Measurements from ENCODE around the gene DESI2.

The DESI2 gene

GRCh38 chr1:244614113-244614836 is 38.7 kb upstream of the DESI2 start:
- Histone ChIP-seq H3K4me1 (ENCODE audit: insufficient read depth, low read length) (no peaks in the 10 kb centered on the region), H3K36me3 (ENCODE audit: insufficient read depth, low read length) (no peaks in the 10 kb centered on the region), H3K79me2 (ENCODE audit: insufficient read depth, low read length) (no peaks in the 10 kb centered on the region), H3K4me3 (ENCODE audit: low read depth in 1 of 2, low read length in 2 of 2) (no peak overlapping the region), H4K20me1 (ENCODE audit: insufficient read depth, low read length) (no peaks in the 10 kb centered on the region), H2AFZ (ENCODE audit: low read depth, low read length) (no peak overlapping the region), H3K9ac (ENCODE audit: low read depth, low read length) (no peak overlapping the region), H3K27me3 (ENCODE audit: insufficient read depth, low read length, poor library complexity) (no peaks in the 10 kb centered on the region), H3K27ac (ENCODE audit: low read length) (no peak overlapping the region), H3K4me2 (ENCODE audit: insufficient read depth, low read length) (no peak overlapping the region), H3K9me3 (ENCODE audit: insufficient read depth, low read length, severe bottlenecking) (no peaks in the 10 kb centered on the region)
- DNase-seq (no peak), ATAC-seq (ENCODE audit: insufficient read depth, low read depth) (no peak)
- no peak for TF ChIP-seq EZH2 (IDR thresholded peaks at IDR 0.05; ENCODE audit: borderline replicate concordance, low read depth, low read length, severe bottlenecking)
- TF ChIP-seq CTCF (IDR thresholded peaks at IDR 0.05; ENCODE audit: borderline replicate concordance, extremely low read depth, low read length, poor library complexity, severe bottlenecking), result no peak

- Histone ChIP-seq H3K4me2 (ENCODE audit: insufficient read depth, low read length) (no peak overlapping the region), H3K9ac (ENCODE audit: low read depth, low read length) (no peak overlapping the region), H3K36me3 (ENCODE audit: insufficient read depth, low read length) (no peaks in the 10 kb centered on the region), H3K4me1 (ENCODE audit: insufficient read depth, low read length) (no peaks in the 10 kb centered on the region), H4K20me1 (ENCODE audit: insufficient read depth, low read length) (no peaks in the 10 kb centered on the region), H3K27ac (ENCODE audit: low read length) (no peak overlapping the region), H3K79me2 (ENCODE audit: insufficient read depth, low read length) (no peaks in the 10 kb centered on the region), H3K9me3 (ENCODE audit: insufficient read depth, low read length, severe bottlenecking) (no peaks in the 10 kb centered on the region), H3K4me3 (ENCODE audit: low read depth in 1 of 2, low read length in 2 of 2) (no peak overlapping the region), H2AFZ (ENCODE audit: low read depth, low read length) (no peak overlapping the region), H3K27me3 (ENCODE audit: insufficient read depth, low read length, poor library complexity) (no peaks in the 10 kb centered on the region)
- TF ChIP-seq EZH2 (IDR thresholded peaks at IDR 0.05; ENCODE audit: borderline replicate concordance, low read depth, low read length, severe bottlenecking) (no peak), CTCF (IDR thresholded peaks at IDR 0.05; ENCODE audit: borderline replicate concordance, extremely low read depth, low read length, poor library complexity, severe bottlenecking) (no peak)
- DNase-seq (no peak), ATAC-seq (ENCODE audit: insufficient read depth, low read depth) (no peak)
Measured at GRCh38 chr1:244614879-244615278, 38.0 kb upstream of the DESI2 start.

GRCh38 chr1:244615301-244615700 is 37.6 kb upstream of the DESI2 start:
- Histone ChIP-seq H3K27ac (ENCODE audit: low read length) (no peak overlapping the region), H3K27me3 (ENCODE audit: insufficient read depth, low read length, poor library complexity) (no peaks in the 10 kb centered on the region), H3K4me2 (ENCODE audit: insufficient read depth, low read length) (no peak overlapping the region), H2AFZ (ENCODE audit: low read depth, low read length) (no peak overlapping the region), H3K9ac (ENCODE audit: low read depth, low read length) (no peak overlapping the region), H3K9me3 (ENCODE audit: insufficient read depth, low read length, severe bottlenecking) (no peaks in the 10 kb centered on the region), H3K4me1 (ENCODE audit: insufficient read depth, low read length) (no peaks in the 10 kb centered on the region), H3K79me2 (ENCODE audit: insufficient read depth, low read length) (no peaks in the 10 kb centered on the region), H3K36me3 (ENCODE audit: insufficient read depth, low read length) (no peaks in the 10 kb centered on the region), H4K20me1 (ENCODE audit: insufficient read depth, low read length) (no peaks in the 10 kb centered on the region), H3K4me3 (ENCODE audit: low read depth in 1 of 2, low read length in 2 of 2) (no peak overlapping the region)
- TF ChIP-seq EZH2 (IDR thresholded peaks at IDR 0.05; ENCODE audit: borderline replicate concordance, low read depth, low read length, severe bottlenecking), result no peak
- no peak for TF ChIP-seq CTCF (IDR thresholded peaks at IDR 0.05; ENCODE audit: borderline replicate concordance, extremely low read depth, low read length, poor library complexity, severe bottlenecking)
- ATAC-seq (ENCODE audit: insufficient read depth, low read depth) (no peak), DNase-seq (no peak)

Data from DND-41 (cell line).